ENCODE results near the gene CDPF1.

GRCh38 chr22:46295277-46295971, 45.3 kb upstream of the CDPF1 start:
- no peak for TF ChIP-seq POLR2A (IDR thresholded peaks at IDR 0.05; ENCODE audit: low read depth, low read length)
- TF ChIP-seq CTCF (conservative IDR thresholded peaks at IDR 0.05; ENCODE audit: low read depth, low read length), result no peak
- no peak for TF ChIP-seq MAFK (IDR thresholded peaks at IDR 0.05; ENCODE audit: low read depth, low read length)
- TF ChIP-seq MXI1 (IDR thresholded peaks at IDR 0.05; ENCODE audit: borderline replicate concordance, low read depth, low read length), result no peak
- TF ChIP-seq RCOR1 (IDR thresholded peaks at IDR 0.05; ENCODE audit: insufficient replicate concordance, low read length), result no peak
- TF ChIP-seq CHD1 (IDR thresholded peaks at IDR 0.05; ENCODE audit: low read depth, low read length), result no peak
- TF ChIP-seq RFX5 (IDR thresholded peaks at IDR 0.05; ENCODE audit: low read depth, low read length), result no peak
- TF ChIP-seq MAZ (IDR thresholded peaks at IDR 0.05; ENCODE audit: borderline replicate concordance, low read depth, low read length), result no peak
- TF ChIP-seq CEBPB (IDR thresholded peaks at IDR 0.05; ENCODE audit: low read depth, low read length), result no peak
- TF ChIP-seq FOS (IDR thresholded peaks at IDR 0.05; ENCODE audit: low read depth, low read length), result no peak
- no peak for TF ChIP-seq SMC3 (IDR thresholded peaks at IDR 0.05; ENCODE audit: low read depth, low read length)
